ENCODE results near the gene KRTAP5-3.

- TF ChIP-seq CTCF (IDR thresholded peaks at IDR 0.05) (no peak), POLR2A (IDR thresholded peaks at IDR 0.05) (no peak), EP300 (IDR thresholded peaks at IDR 0.05; ENCODE audit: low read depth) (no peak)
Measured at GRCh38 chr11:1652442-1652770, 44.1 kb upstream of the KRTAP5-3 start.
